ENCODE data around the gene ACRBP. TPM values are rescaled to one million over a fixed set of nuclear protein-coding genes. Genes with fewer than 3 reads are reported as not detected.

The ACRBP gene
- total and polyA plus RNA-seq, 2 donors (not counting 1 experiment from before 2014, with no cell fraction given) = 10.7 to 12.3 TPM

DNA sequence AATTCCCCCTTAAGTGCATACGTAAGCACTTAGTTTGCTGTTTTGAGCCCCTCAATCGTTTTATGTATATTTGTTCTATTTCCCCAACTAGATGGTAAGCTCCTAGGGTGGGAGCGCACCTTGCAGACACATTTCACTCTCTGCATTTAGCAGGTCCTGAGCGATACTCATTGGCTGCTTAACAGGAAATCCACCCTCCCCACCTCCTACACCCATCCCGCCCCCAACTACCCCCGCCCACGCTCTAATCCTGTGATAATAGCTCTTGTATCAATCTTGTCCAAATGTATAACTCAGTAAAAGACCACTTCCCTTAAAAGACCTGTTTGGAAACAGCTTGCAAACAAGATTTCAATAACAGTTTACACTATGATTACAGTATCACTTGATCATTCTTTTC is 19.6 kb downstream of the ACRBP start:
- peak; percentile 53 for DNase-seq
- H3K9me3 ChIP-seq (ENCODE audit: control extremely low read depth in 1 of 3, control insufficient read depth in 2 of 3, insufficient read depth in 1 of 3, low read length in 2 of 3) = no peaks in the 10 kb centered on the region
- no peaks in the 10 kb centered on the region for H3K27me3 ChIP-seq (replicated peaks in 1 of 4; ENCODE audit: control extremely low read depth in 1 of 4, control insufficient read depth in 3 of 4, insufficient read depth in 4 of 4, low read length in 3 of 4)
- peak overlapping the region; percentile 7 to 16 for H3K27ac ChIP-seq (ENCODE audit: low read length in 2 of 2)
- WGBS (ENCODE audit: insufficient coverage) = 100% methylated on average over 1 of the region's 7 CpGs
- peaks cover 40 to 57% of the 10 kb centered on the region in 2 donors for H3K4me1 ChIP-seq (ENCODE audit: control insufficient read depth in 2 of 2, insufficient read depth in 2 of 2, low read length in 2 of 2)
- ChIA-PET POLR2A (interaction anchor here (0.5 to 3.0 kb wide), 8 partner anchors 8 to 225 kb away, joined by 5 to 11 read pairs (median 6); partner anchors contain the start of genes ACRBP and LPAR5), CTCF (interaction anchor here (0.6 to 1.5 kb wide), 7 partner anchors 16 to 477 kb away, joined by 3 to 5 read pairs (median 3); no protein-coding TSS in a partner anchor)
- H3K9me3 Mint-ChIP-seq (ENCODE audit: insufficient read depth) = no peaks in the 10 kb centered on the region
- no peak overlapping the region for H2AFZ ChIP-seq (ENCODE audit: insufficient read depth, low read depth, low read length, poor library complexity, severe bottlenecking)
- intact Hi-C loops (cut with micrococcal nuclease) = loop anchor here (1.0 kb wide), 1 partner anchor 8 kb away; the partner anchor contains the start of gene LPAR5
- no peaks in the 10 kb centered on the region for H3K27me3 Mint-ChIP-seq
- H3K4me3 Mint-ChIP-seq = peak overlapping the region; percentile 76
- peak overlapping the region; percentile 58 for H3K4me2 ChIP-seq (replicated peaks; ENCODE audit: low read depth, low read length, poor library complexity, severe bottlenecking)
- peak overlapping the region in 2 of 5 experiments; percentile 8 to 36 for H3K4me3 ChIP-seq (ENCODE audit: control extremely low read depth in 1 of 5, extremely low read depth in 1 of 5, insufficient read depth in 1 of 5, low read depth in 2 of 5, low read length in 4 of 5)
- ATAC-seq (ENCODE audit: low read depth) = peak; percentile 32
- H3K9ac ChIP-seq (ENCODE audit: low read length) = no peak overlapping the region
- peaks cover 85% of the 10 kb centered on the region for H3K79me2 ChIP-seq (ENCODE audit: control insufficient read depth, insufficient read depth, low read length)
- peaks cover 1 to 47% of the 10 kb centered on the region in 2 experiments for H3K36me3 ChIP-seq (replicated peaks in 1 of 2; ENCODE audit: control extremely low read depth in 1 of 2, control insufficient read depth in 1 of 2, extremely low read depth in 1 of 2, insufficient read depth in 2 of 2, low read length in 1 of 2)
- no peak for TF ChIP-seq EZH2 (IDR thresholded peaks at IDR 0.05; ENCODE audit: borderline replicate concordance, insufficient read depth, low read depth, low read length, poor library complexity, severe bottlenecking)
- TF ChIP-seq, protein P1, sequence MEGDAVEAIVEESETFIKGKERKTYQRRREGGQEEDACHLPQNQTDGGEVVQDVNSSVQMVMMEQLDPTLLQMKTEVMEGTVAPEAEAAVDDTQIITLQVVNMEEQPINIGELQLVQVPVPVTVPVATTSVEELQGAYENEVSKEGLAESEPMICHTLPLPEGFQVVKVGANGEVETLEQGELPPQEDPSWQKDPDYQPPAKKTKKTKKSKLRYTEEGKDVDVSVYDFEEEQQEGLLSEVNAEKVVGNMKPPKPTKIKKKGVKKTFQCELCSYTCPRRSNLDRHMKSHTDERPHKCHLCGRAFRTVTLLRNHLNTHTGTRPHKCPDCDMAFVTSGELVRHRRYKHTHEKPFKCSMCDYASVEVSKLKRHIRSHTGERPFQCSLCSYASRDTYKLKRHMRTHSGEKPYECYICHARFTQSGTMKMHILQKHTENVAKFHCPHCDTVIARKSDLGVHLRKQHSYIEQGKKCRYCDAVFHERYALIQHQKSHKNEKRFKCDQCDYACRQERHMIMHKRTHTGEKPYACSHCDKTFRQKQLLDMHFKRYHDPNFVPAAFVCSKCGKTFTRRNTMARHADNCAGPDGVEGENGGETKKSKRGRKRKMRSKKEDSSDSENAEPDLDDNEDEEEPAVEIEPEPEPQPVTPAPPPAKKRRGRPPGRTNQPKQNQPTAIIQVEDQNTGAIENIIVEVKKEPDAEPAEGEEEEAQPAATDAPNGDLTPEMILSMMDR (IDR thresholded peaks at IDR 0.05) = no peak
- H3K27ac Mint-ChIP-seq = peak overlapping the region; percentile 55
- peaks cover 56% of the 10 kb centered on the region for H3K4me1 Mint-ChIP-seq
- no peaks in the 10 kb centered on the region for H4K20me1 ChIP-seq (ENCODE audit: control insufficient read depth, insufficient read depth, low read length, poor library complexity, severe bottlenecking)

DNA sequence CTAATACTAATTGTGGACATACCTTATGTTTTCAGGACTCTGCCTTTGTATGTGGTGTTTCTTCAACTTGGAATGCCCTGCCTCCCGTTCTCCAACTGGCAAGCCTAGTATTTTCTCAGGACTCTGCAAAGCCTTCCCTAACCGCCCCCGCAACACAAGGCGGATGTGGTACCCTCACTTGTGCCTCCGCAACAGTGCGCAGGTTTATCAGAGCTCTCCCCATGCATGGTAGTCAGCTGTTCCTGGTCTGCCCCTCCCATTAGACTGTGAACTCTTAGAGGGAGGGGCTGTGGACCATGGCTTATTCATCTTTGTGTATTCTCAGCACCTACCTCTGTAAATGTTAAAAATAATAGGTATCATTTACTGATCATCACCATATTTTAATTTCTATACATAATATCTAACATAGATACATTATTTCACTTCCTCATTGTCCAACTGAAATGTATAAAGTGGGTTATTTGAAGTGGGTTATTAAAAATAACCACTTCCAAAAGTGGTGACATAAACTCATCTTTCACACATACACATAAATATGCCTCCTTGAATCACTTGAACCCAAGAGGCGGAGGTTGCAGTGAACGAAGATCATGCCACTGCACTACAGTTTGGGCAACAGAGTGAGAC is 20.5 kb downstream of the ACRBP start:
- Histone ChIP-seq H3K9me3 (ENCODE audit: control extremely low read depth in 1 of 3, control insufficient read depth in 2 of 3, insufficient read depth in 1 of 3, low read length in 2 of 3) (no peaks in the 10 kb centered on the region), H3K27ac (ENCODE audit: low read length in 2 of 2) (peak overlapping the region; percentile 7 to 26), H3K9ac (ENCODE audit: low read length) (no peak overlapping the region), H3K4me2 (replicated peaks; ENCODE audit: low read depth, low read length, poor library complexity, severe bottlenecking) (peak overlapping the region; percentile 58), H3K27me3 (replicated peaks in 1 of 4; ENCODE audit: control extremely low read depth in 1 of 4, control insufficient read depth in 3 of 4, insufficient read depth in 4 of 4, low read length in 3 of 4) (no peaks in the 10 kb centered on the region), H3K4me1 (ENCODE audit: control insufficient read depth in 2 of 2, insufficient read depth in 2 of 2, low read length in 2 of 2) (peaks cover 32 to 49% of the 10 kb centered on the region in 2 donors), H3K4me3 (ENCODE audit: control extremely low read depth in 1 of 5, extremely low read depth in 1 of 5, insufficient read depth in 1 of 5, low read depth in 2 of 5, low read length in 4 of 5) (no peak overlapping the region), H3K79me2 (ENCODE audit: control insufficient read depth, insufficient read depth, low read length) (peaks cover 76% of the 10 kb centered on the region), H3K36me3 (replicated peaks in 1 of 2; ENCODE audit: control extremely low read depth in 1 of 2, control insufficient read depth in 1 of 2, extremely low read depth in 1 of 2, insufficient read depth in 2 of 2, low read length in 1 of 2) (peaks cover 1 to 47% of the 10 kb centered on the region in 2 experiments), H2AFZ (ENCODE audit: insufficient read depth, low read depth, low read length, poor library complexity, severe bottlenecking) (no peak overlapping the region), H4K20me1 (ENCODE audit: control insufficient read depth, insufficient read depth, low read length, poor library complexity, severe bottlenecking) (no peaks in the 10 kb centered on the region)
- no peaks in the 10 kb centered on the region for H3K9me3 Mint-ChIP-seq (ENCODE audit: insufficient read depth)
- H3K27ac Mint-ChIP-seq = peak overlapping the region; percentile 80
- POLR2A ChIA-PET = interaction anchor here (0.9 to 3.0 kb wide), 3 partner anchors 9 to 97 kb away, joined by 3 to 11 read pairs (median 3); partner anchors contain the start of genes COPS7A and LPAR5
- intact Hi-C loops (cut with micrococcal nuclease) = loop anchor here (1.0 kb wide), 1 partner anchor 9 kb away; the partner anchor contains the start of gene LPAR5
- H3K27me3 Mint-ChIP-seq = no peaks in the 10 kb centered on the region
- 69% methylated on average over 3 of the region's 8 CpGs for WGBS (ENCODE audit: insufficient coverage)
- TF ChIP-seq, protein P1 (IDR thresholded peaks at IDR 0.05) = no peak
- no peak for TF ChIP-seq EZH2 (IDR thresholded peaks at IDR 0.05; ENCODE audit: borderline replicate concordance, insufficient read depth, low read depth, low read length, poor library complexity, severe bottlenecking)
- CTCF ChIA-PET = interaction anchor here (1.3 kb wide), 1 partner anchor 23 kb away, joined by 5 read pairs; no protein-coding TSS in a partner anchor
- no peak for DNase-seq
- peak overlapping the region; percentile 46 for H3K4me3 Mint-ChIP-seq
- ATAC-seq (ENCODE audit: low read depth) = peak; percentile 59
- peaks cover 48% of the 10 kb centered on the region for H3K4me1 Mint-ChIP-seq

Data from B cell (primary cell).